ENCODE data around the gene ITPR2. TPM values are rescaled to one million over a fixed set of nuclear protein-coding genes. Genes with fewer than 3 reads are reported as not detected.

Gene ITPR2
- polyA plus RNA-seq, 2 of the 4 experiments (the other 2 are of a cell fraction): 3.1 to 8.1 TPM

GRCh38 chr12:26691234-26691970 lies 141.6 kb downstream of the ITPR2 start (continued):
- TF ChIP-seq KDM5A (IDR thresholded peaks at IDR 0.05) (no peak), EP300 (IDR thresholded peaks at IDR 0.05) (no peak), JUN (IDR thresholded peaks at IDR 0.05) (no peak), SREBF2 (IDR thresholded peaks at IDR 0.05) (no peak), NPAS2 (CRISPR knock-in tag; IDR thresholded peaks at IDR 0.05; ENCODE audit: borderline replicate concordance) (0 out of 2 replicates have a peak, but pooled peaks have one; percentile 40)

GRCh38 chr12:26690601-26691000 lies 142.4 kb downstream of the ITPR2 start:
- no peak for ATAC-seq
- no peak for FAIRE-seq
- no peaks in the 10 kb centered on the region for H3K9me3 ChIP-seq
- POLR2A ChIA-PET: no interaction called here
- no peak for DNase-seq (ENCODE audit: low read depth in 1 of 2, low spot score in 1 of 2)
- peaks cover 19% of the 10 kb centered on the region for H3K4me1 ChIP-seq
- CTCF ChIA-PET: interaction anchor here (1.8 to 2.1 kb wide), 2 partner anchors 39 to 571 kb away, joined by 6 to 8 read pairs; no protein-coding TSS in a partner anchor
- H3K27ac ChIP-seq: peak overlapping the region; percentile 57 to 77; a peak in 4 of 6 replicates
- WGBS (ENCODE audit: missing lambda C conversion rate): 95% methylated on average over 1 of the region's 1 CpG
- H3K4me2 ChIP-seq: no peak overlapping the region; the same call in 2 of the 3 replicates
- H3K4me3 ChIP-seq: no peak overlapping the region
- no peak for TF ChIP-seq ELK1 (IDR thresholded peaks at IDR 0.05; ENCODE audit: low read depth, low read length)

GRCh38 chr12:26689281-26689841 lies 143.6 kb downstream of the ITPR2 start:
- ChIA-PET CTCF (interaction anchor here (0.6 to 1.8 kb wide), 3 partner anchors 29 to 1492 kb away, joined by 3 to 6 read pairs (median 3); no protein-coding TSS in a partner anchor), POLR2A (no interaction called here)
- ATAC-seq (no peak), DNase-seq (ENCODE audit: low read depth in 1 of 2, low spot score in 1 of 2) (no peak), FAIRE-seq (no peak)
- Histone ChIP-seq H3K4me2 (no peak overlapping the region), H3K27ac (no peak overlapping the region), H3K9me3 (no peaks in the 10 kb centered on the region), H3K4me1 (peaks cover 19% of the 10 kb centered on the region), H3K4me3 (no peak overlapping the region)
- 88% methylated on average over 6 of the region's 6 CpGs for WGBS (ENCODE audit: missing lambda C conversion rate)
- TF ChIP-seq HES2 (IDR thresholded peaks at IDR 0.05): no peak
- TF ChIP-seq BHLHE40 (IDR thresholded peaks at IDR 0.05; ENCODE audit: low read depth, low read length): no peak
- TF ChIP-seq CHD4 (IDR thresholded peaks at IDR 0.05; ENCODE audit: borderline replicate concordance): no peak
- no peak for TF ChIP-seq E2F6 (IDR thresholded peaks at IDR 0.05; ENCODE audit: borderline replicate concordance, low read depth)
- TF ChIP-seq ZC3H11A (IDR thresholded peaks at IDR 0.05): no peak
- TF ChIP-seq NR3C1 (IDR thresholded peaks at IDR 0.05): no peak
- no peak for TF ChIP-seq GATA3 (IDR thresholded peaks at IDR 0.05; ENCODE audit: borderline replicate concordance)
- TF ChIP-seq CBX8 (IDR thresholded peaks at IDR 0.05): no peak
- no peak for TF ChIP-seq SREBF2 (IDR thresholded peaks at IDR 0.05)
- TF ChIP-seq MAX (IDR thresholded peaks at IDR 0.05): no peak
- TF ChIP-seq HDAC2 (IDR thresholded peaks at IDR 0.05): no peak
- no peak for TF ChIP-seq ELK1 (IDR thresholded peaks at IDR 0.05; ENCODE audit: low read depth, low read length)

- H3K9me3 ChIP-seq: no peaks in the 10 kb centered on the region
- H3K27ac ChIP-seq: no peak overlapping the region
- no peak overlapping the region for H3K4me3 ChIP-seq
- 91% methylated on average over 1 of the region's 1 CpG for WGBS (ENCODE audit: missing lambda C conversion rate)
- CTCF ChIA-PET: no interaction called here
- POLR2A ChIA-PET: no interaction called here
- FAIRE-seq (no peak), DNase-seq (ENCODE audit: low read depth in 1 of 2, low spot score in 1 of 2) (no peak), ATAC-seq (no peak)
- no peak for TF ChIP-seq RNF2 (IDR thresholded peaks at IDR 0.05; ENCODE audit: borderline replicate concordance, low read depth)
- no peak for TF ChIP-seq BHLHE40 (IDR thresholded peaks at IDR 0.05; ENCODE audit: low read depth, low read length)
- no peak for TF ChIP-seq ZFP36 (IDR thresholded peaks at IDR 0.05; ENCODE audit: borderline replicate concordance, partially characterized antibody)
- no peak for TF ChIP-seq RFX5 (IDR thresholded peaks at IDR 0.05)
- no peak for TF ChIP-seq CHD2 (IDR thresholded peaks at IDR 0.05; ENCODE audit: low read length, partially characterized antibody)
- no peak for TF ChIP-seq EHF (CRISPR knock-in tag; IDR thresholded peaks at IDR 0.05)
- no peak for TF ChIP-seq MYC (IDR thresholded peaks at IDR 0.05; ENCODE audit: borderline replicate concordance, low read length)
- H3K4me1 ChIP-seq: peaks cover 19% of the 10 kb centered on the region
- no peak overlapping the region for H3K4me2 ChIP-seq
These were observed 144.6 kb downstream of the ITPR2 start for GRCh38 chr12:26688344-26688904.

All from A549 (cell line).